HCT116 (cell line): Measurements from ENCODE around the gene NUP42. TPM values are rescaled to one million over a fixed set of nuclear protein-coding genes. Genes with fewer than 3 reads are reported as not detected.

Experiments used
- ATAC-seq: fragments of 200-7000 bp; cut with Tn5 transposase; 2 replicates; pipeline ENCODE4 v1.9.1; 2020; ENCODE audit warnings: mild to moderate bottlenecking, moderate library complexity
- BruUV-seq: library from RNA; stranded (reverse); fragments of 400-500 nt; replicated peaks from 2 replicates; lab custom pipeline; 2021; lab: Mats Ljungman, UMichigan
- CTCF ChIA-PET: fragments of 300-600 bp; sonication (Branson Sonifier 250); formaldehyde crosslinking; loops from one replicate; lab custom pipeline; 2021; ENCODE audit warnings: antibody characterized with exemption; lab: Charles Lee
- POLR2A ChIA-PET: fragments of 300-600, 350-600 bp; sonication (Branson Sonifier 250); formaldehyde crosslinking; loops from one replicate; lab custom pipeline; 2021; ENCODE audit warnings: antibody characterized with exemption; lab: Charles Lee
- RAD21 ChIA-PET, 2 experiments: fragments of 300-600 bp; sonication (Branson Sonifier 250); formaldehyde crosslinking; loops; one replicate each; lab custom pipeline; 2023; ENCODE audit warnings: low total read pairs in 2 of 2; ENCODE audit not compliant: uncharacterized antibody in 2 of 2, unreplicated experiment in 2 of 2, low non-redundant PET in 1 of 2; lab: Charles Lee
- DNase-seq: peaks from one replicate; pipeline ENCODE4 v3.0.0-alpha.2; 2010; ENCODE audit warnings: low read depth, low spot score
- H2AFZ ChIP-seq: fragments of 200-600 bp; shearing (Covaris generic), sonication (generic); 2 replicates; pipeline ENCODE4 v1.6.1; 2017; ENCODE audit warnings: low read depth, mixed run types, mixed read lengths, antibody characterized with exemption, low read length; ENCODE audit not compliant: poor library complexity, severe bottlenecking
- H3K27ac ChIP-seq: 2 replicates; pipeline ENCODE4 v1.5.1; 2012; ENCODE audit warnings: low read depth, low read length
- H3K27me3 ChIP-seq: fragments of 200-600 bp; sonication (generic); 2 replicates; pipeline ENCODE4 v1.6.1; 2016; ENCODE audit warnings: mixed run types, low read length, mixed read lengths; ENCODE audit not compliant: insufficient read depth
- H3K36me3 ChIP-seq, 2 experiments: fragments of 200-500 bp in 1 of 2; fragments of 200-600 bp in 1 of 2; sonication (Bioruptor generic) in 1 of 2; sonication (generic) in 1 of 2; 2 replicates each; pipeline versions ENCODE4 v1.5.1 to v1.6.1; 2014 to 2016; ENCODE audit warnings: low read length in 2 of 2, inconsistent platforms in 1 of 2, mixed read lengths in 1 of 2, mixed run types in 1 of 2; ENCODE audit not compliant: insufficient read depth in 2 of 2, control insufficient read depth in 1 of 2
- H3K4me1 ChIP-seq, 2 experiments: fragments of 200-600 bp in 1 of 2; sonication (generic) in 1 of 2; 2 replicates each; pipeline versions ENCODE4 v1.5.1 to v1.6.1; 2012 to 2017; ENCODE audit warnings: low read length in 2 of 2, inconsistent platforms in 1 of 2, mild to moderate bottlenecking in 1 of 2, mixed read lengths in 1 of 2, mixed run types in 1 of 2, moderate library complexity in 1 of 2; ENCODE audit not compliant: insufficient read depth in 2 of 2, control insufficient read depth in 1 of 2
- H3K4me2 ChIP-seq: fragments of 200-600 bp; sonication (generic); 2 replicates; pipeline ENCODE4 v1.6.1; 2017; ENCODE audit warnings: mixed run types, low read length, mixed read lengths
- H3K4me3 ChIP-seq, 2 experiments: fragments of 200-600 bp in 1 of 2; sonication (generic) in 1 of 2; replicated peaks in 1 of 2; 2 replicates each; pipeline ENCODE4 v1.5.1; 2011 to 2016; ENCODE audit warnings: low read length in 2 of 2, control low read depth in 1 of 2, low read depth in 1 of 2, mild to moderate bottlenecking in 1 of 2, mixed read lengths in 1 of 2, mixed run types in 1 of 2
- H3K79me2 ChIP-seq: fragments of 200-600 bp; sonication (generic); 2 replicates; pipeline ENCODE4 v1.6.1; 2017; ENCODE audit warnings: mild to moderate bottlenecking, mixed run types, low read length, moderate library complexity, mixed read lengths; ENCODE audit not compliant: insufficient read depth
- H3K9ac ChIP-seq: fragments of 200-600 bp; sonication (generic); 2 replicates; pipeline ENCODE4 v1.6.1; 2016; ENCODE audit warnings: low read length, mixed read lengths
- H3K9me2 ChIP-seq: fragments of 200-600 bp; sonication (generic), shearing (Covaris generic); 2 replicates; pipeline ENCODE4 v1.6.1; 2017; ENCODE audit warnings: mixed run types, mild to moderate bottlenecking, moderate library complexity; ENCODE audit not compliant: insufficient read depth
- H3K9me3 ChIP-seq, 2 experiments: fragments of 200-500 bp in 1 of 2; fragments of 200-600 bp in 1 of 2; sonication (Bioruptor generic) in 1 of 2; sonication (generic) in 1 of 2; 2 replicates each; pipeline ENCODE4 v1.6.1; 2014 to 2017; ENCODE audit warnings: low read length in 2 of 2, mixed read lengths in 2 of 2, inconsistent platforms in 1 of 2, low read depth in 1 of 2, mild to moderate bottlenecking in 1 of 2, mixed run types in 1 of 2, moderate library complexity in 1 of 2; ENCODE audit not compliant: control insufficient read depth in 1 of 2, insufficient read depth in 1 of 2
- H4K20me1 ChIP-seq: fragments of 200-600 bp; sonication (generic), shearing (Covaris generic); 2 replicates; pipeline ENCODE4 v1.6.1; 2017; ENCODE audit warnings: mixed run types, mild to moderate bottlenecking, moderate library complexity; ENCODE audit not compliant: insufficient read depth
- ATF3 ChIP-seq: IDR thresholded peaks from 2 replicates; pipeline ENCODE4 v1.6.1; 2012
- CEBPB ChIP-seq: IDR thresholded peaks from 2 replicates; pipeline ENCODE4 v1.6.1; 2012; ENCODE audit warnings: low read depth
- ELF1 ChIP-seq: IDR thresholded peaks from 2 replicates; pipeline ENCODE4 v1.6.1; 2012; ENCODE audit warnings: low read depth, borderline replicate concordance
- EZH2 ChIP-seq: fragments of 200-600 bp; sonication (generic); IDR thresholded peaks from 2 replicates; pipeline ENCODE4 v1.6.1; 2017; ENCODE audit warnings: antibody characterized with exemption, mixed run types
- POLR2A ChIP-seq: IDR thresholded peaks from 2 replicates; pipeline ENCODE4 v1.7.0; 2011; ENCODE audit warnings: borderline replicate concordance; ENCODE audit not compliant: insufficient read depth, insufficient read length; ENCODE audit errors: extremely low read depth
- POLR2AphosphoS5 ChIP-seq: IDR thresholded peaks from 2 replicates; pipeline ENCODE4 v1.6.1; 2011; ENCODE audit warnings: mild to moderate bottlenecking, low read depth, low read length, moderate library complexity
- RAD21 ChIP-seq: IDR thresholded peaks from 2 replicates; pipeline ENCODE4 v1.6.1; 2012; ENCODE audit warnings: low read depth, mild to moderate bottlenecking
- SP1 ChIP-seq: IDR thresholded peaks from 2 replicates; pipeline ENCODE4 v1.6.1; 2012; ENCODE audit warnings: low read depth
- TCF7L2 ChIP-seq: IDR thresholded peaks from 2 replicates; pipeline ENCODE4 v1.7.0; 2011; ENCODE audit warnings: borderline replicate concordance, inconsistent platforms; ENCODE audit not compliant: insufficient read depth, insufficient read length; ENCODE audit errors: extremely low read depth
- ZBTB33 ChIP-seq: IDR thresholded peaks from 2 replicates; pipeline ENCODE4 v1.6.1; 2011; ENCODE audit warnings: mild to moderate bottlenecking, low read length, moderate library complexity; ENCODE audit not compliant: insufficient replicate concordance; ENCODE audit errors: extremely low read depth
- ZFX ChIP-seq: fragments of 450-650 bp; IDR thresholded peaks from 2 replicates; pipeline ENCODE4 v1.6.1; 2017
- intact Hi-C: fragments of 100-400 bp; cut with micrococcal nuclease; formaldehyde crosslinking; loops from 2 replicates; pipeline ENCODE4 v1.10.0; 2022
- total RNA-seq: library from RNA; stranded (reverse); gene quantifications from one replicate; pipeline ENCODE4 v1.2.1, GENCODE V29; 2021; ENCODE audit not compliant: unreplicated experiment
- TF ChIP-seq, protein P1 (sequence below): IDR thresholded peaks from 2 replicates; pipeline ENCODE4 v1.6.1; 2012

The NUP42 gene
- total RNA-seq, 1 experiment from 2014 or later: 36.5 TPM

DNA sequence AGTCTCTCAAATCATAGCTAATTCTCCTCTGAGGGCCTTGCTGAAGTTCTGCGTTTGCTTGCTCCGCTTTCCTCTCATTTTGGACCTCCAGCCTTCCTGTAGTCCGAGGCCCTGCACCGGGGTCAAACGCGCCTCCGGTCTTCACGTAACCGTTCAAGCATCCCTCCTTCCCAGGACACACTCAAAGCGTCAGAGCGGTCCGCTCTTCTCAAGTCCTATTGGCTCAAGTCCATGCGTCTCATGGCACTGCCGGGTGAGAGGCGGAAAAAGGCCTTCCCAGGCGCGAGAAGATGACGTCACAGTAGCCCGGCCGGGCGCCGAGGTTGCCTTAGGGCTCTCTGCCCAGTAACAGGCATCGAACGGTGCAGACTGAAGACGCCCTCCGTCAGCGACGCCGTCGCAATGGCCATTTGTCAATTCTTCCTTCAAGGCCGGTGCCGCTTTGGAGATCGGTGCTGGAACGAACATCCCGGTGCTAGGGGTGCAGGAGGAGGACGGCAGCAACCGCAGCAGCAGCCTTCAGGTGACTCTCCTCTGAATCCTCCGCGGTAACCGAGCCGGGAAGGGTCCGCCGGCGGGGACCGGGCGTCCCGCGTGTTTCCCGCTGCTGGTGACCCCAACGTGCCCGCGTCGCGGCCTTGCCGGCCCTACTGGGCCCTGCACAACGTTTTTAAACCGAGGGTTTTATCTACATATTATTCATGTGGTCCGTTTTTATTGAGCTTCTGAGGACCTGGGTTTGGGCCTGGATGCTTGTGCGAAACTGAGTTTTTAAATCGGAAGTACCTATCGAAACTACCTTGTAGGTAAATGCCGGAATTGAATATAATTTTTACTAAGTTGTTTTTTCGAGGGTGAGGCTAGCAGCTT lies at the start of gene NUP42 (continued):
- TF ChIP-seq ZFX: peak; percentile 93
- peak; percentile 80 for TF ChIP-seq TCF7L2
- no peak for TF ChIP-seq CEBPB
- TF ChIP-seq ELF1: peak; percentile 89
- TF ChIP-seq, protein P1, sequence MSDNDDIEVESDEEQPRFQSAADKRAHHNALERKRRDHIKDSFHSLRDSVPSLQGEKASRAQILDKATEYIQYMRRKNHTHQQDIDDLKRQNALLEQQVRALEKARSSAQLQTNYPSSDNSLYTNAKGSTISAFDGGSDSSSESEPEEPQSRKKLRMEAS: peak; percentile 95
- TF ChIP-seq, all 23 proteins: peak for 10

- DNase-seq: no peak
- no peaks in the 10 kb centered on the region for H3K4me1 ChIP-seq
- H3K79me2 ChIP-seq: no peaks in the 10 kb centered on the region
- H2AFZ ChIP-seq: no peak overlapping the region
- no peaks in the 10 kb centered on the region for H3K27me3 ChIP-seq
- POLR2A ChIA-PET: no interaction called here
- RAD21 ChIA-PET: no interaction called here
- CTCF ChIA-PET: no interaction called here
- TF ChIP-seq SP1 (no peak), EZH2 (no peak), TCF7L2 (no peak), ELF1 (no peak), POLR2A (no peak), ZFX (no peak), ZBTB33 (no peak), POLR2AphosphoS5 (no peak), ATF3 (no peak), RAD21 (no peak)
- TF ChIP-seq, protein P1: no peak
- H3K9ac ChIP-seq: no peak overlapping the region
- H4K20me1 ChIP-seq: no peaks in the 10 kb centered on the region
- ATAC-seq: no peak
- no TSS peak for BruUV-seq
- H3K9me2 ChIP-seq: no peaks in the 10 kb centered on the region
- H3K27ac ChIP-seq: no peak overlapping the region
- intact Hi-C loops: no loop called here
- H3K9me3 ChIP-seq: no peaks in the 10 kb centered on the region
- H3K4me3 ChIP-seq: no peak overlapping the region
- H3K36me3 ChIP-seq: no peaks in the 10 kb centered on the region
- no peak overlapping the region for H3K4me2 ChIP-seq
Measured at GRCh38 chr7:23133797-23134196, 48.1 kb upstream of the NUP42 start.
